HG03039 (cell line): Measurements from ENCODE around the gene POU2AF1.

Source experiments
- ATAC-seq: cut with Tn5 transposase; IDR thresholded peaks from one replicate; pipeline ENCODE4 v1.9.1; 2021; ENCODE audit warnings: mild to moderate bottlenecking, moderate library complexity; ENCODE audit not compliant: unreplicated experiment

The POU2AF1 gene

GRCh38 chr11:111349191-111349695 lies 29.8 kb downstream of the POU2AF1 start:
- ATAC-seq, result no peak

- ATAC-seq, result no peak
Observed at GRCh38 chr11:111348147-111348546, 30.9 kb downstream of the POU2AF1 start.

GRCh38 chr11:111347723-111348115 lies 31.4 kb downstream of the POU2AF1 start:
- ATAC-seq, result no peak

GRCh38 chr11:111347002-111347722 lies 31.9 kb downstream of the POU2AF1 start:
- ATAC-seq, result no peak

- ATAC-seq, result no peak
Observed at GRCh38 chr11:111344032-111344431, 35.0 kb downstream of the POU2AF1 start.

GRCh38 chr11:111342329-111342728 lies 36.7 kb downstream of the POU2AF1 start:
- ATAC-seq, result no peak

- ATAC-seq, result no peak
Observed at GRCh38 chr11:111339758-111340388, 39.2 kb downstream of the POU2AF1 start.

- no peak for ATAC-seq
Observed at GRCh38 chr11:111336582-111337256, 42.4 kb downstream of the POU2AF1 start.

GRCh38 chr11:111336062-111336461 lies 43.0 kb downstream of the POU2AF1 start:
- no peak for ATAC-seq

- ATAC-seq, result no peak
Observed at GRCh38 chr11:111335549-111335948, 43.5 kb downstream of the POU2AF1 start.

- ATAC-seq, result no peak
Observed at GRCh38 chr11:111334532-111335502, 44.3 kb downstream of the POU2AF1 start.

GRCh38 chr11:111331711-111332479 lies 47.2 kb downstream of the POU2AF1 start:
- no peak for ATAC-seq

GRCh38 chr11:111330234-111330893 lies 48.7 kb downstream of the POU2AF1 start:
- ATAC-seq, result no peak

- ATAC-seq, result no peak
Observed at GRCh38 chr11:111329306-111330204, 49.5 kb downstream of the POU2AF1 start.

- no peak for ATAC-seq
Observed at GRCh38 chr11:111327908-111328624, 51.0 kb downstream of the POU2AF1 start.

GRCh38 chr11:111326824-111327223 lies 52.3 kb downstream of the POU2AF1 start:
- ATAC-seq, result no peak

- ATAC-seq, result no peak
Observed at GRCh38 chr11:111325259-111325658, 53.8 kb downstream of the POU2AF1 start.

GRCh38 chr11:111324277-111324720 lies 54.8 kb downstream of the POU2AF1 start:
- no peak for ATAC-seq
